Jurkat, Clone E6-1 (cell line): ENCODE results near the gene ZFYVE21.

ENCODE experiments used
- DNase-seq: peaks from one replicate; pipeline ENCODE4 v3.0.0-alpha.2; 2011; ENCODE audit warnings: low read depth, low spot score
- H3K4me3 ChIP-seq: 2 replicates; pipeline ENCODE4 v1.5.1; 2011; ENCODE audit warnings: mild to moderate bottlenecking, low read length, control low read depth, moderate library complexity

Gene ZFYVE21

DNA sequence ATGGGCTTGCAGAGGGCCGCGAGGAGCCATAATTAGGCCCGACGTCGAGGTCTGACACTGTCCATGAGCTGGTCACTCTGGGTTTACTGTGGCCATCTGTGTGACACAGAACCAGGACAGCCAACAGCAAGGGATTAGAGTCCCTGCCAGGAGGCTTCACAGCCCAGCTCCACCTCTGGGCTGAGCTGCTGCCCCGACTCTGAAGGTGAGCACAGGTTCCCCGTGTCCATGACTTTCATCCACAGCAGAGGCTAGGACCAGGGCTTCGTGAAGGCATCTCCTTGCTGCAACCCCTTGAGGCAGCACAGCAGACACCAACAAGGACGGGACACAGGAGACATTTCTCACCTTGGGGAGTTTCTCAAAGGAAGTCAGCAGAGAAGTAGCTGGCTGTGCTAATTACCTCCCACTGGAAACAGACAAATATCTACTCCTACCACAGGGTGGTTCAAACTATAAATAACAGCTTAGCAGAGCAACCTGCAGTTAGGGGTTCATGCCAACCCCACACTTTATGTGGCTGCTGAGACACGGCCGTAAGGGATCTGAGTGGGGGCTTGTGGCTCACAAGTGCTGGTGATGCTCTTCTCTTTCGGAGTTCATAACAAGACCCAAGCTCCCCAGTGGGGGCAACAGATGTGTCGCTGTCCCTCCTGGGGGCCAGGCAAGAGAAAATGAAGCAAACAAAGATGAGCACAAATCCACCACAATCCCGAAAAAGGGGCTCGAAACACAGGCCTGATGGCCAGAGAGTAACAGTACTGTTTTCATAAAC is 29.2 kb downstream of the ZFYVE21 start:
- no peak overlapping the region for H3K4me3 ChIP-seq
- no peak for DNase-seq

GRCh38 chr14:103745424-103745823 is 29.8 kb downstream of the ZFYVE21 start:
- no peak for DNase-seq
- H3K4me3 ChIP-seq, result no peak overlapping the region

- no peak overlapping the region for H3K4me3 ChIP-seq
- DNase-seq, result no peak
Measured at GRCh38 chr14:103746701-103747100, 31.1 kb downstream of the ZFYVE21 start.

GRCh38 chr14:103748534-103748857 is 32.9 kb downstream of the ZFYVE21 start:
- peak overlapping the region; percentile 33 for H3K4me3 ChIP-seq
- DNase-seq, result peak; percentile 96

DNA sequence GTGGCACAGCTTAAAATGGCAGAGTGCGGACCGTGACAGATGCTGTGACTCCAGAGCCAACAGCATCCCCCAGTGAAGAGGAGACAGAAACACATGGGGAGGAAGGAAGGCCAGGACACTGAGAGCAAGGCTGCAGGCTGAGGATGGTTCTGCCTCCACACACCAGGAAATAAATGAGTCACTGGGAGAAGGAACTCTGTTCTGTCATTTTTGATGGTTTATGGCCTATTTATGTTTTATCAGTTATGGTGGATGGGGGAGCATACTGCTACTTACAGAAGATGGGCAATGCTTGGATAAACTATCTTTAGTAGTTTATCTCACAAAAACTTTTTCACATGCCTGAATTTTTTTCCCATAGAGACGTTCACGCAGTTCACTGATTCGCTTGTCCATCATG is 33.8 kb downstream of the ZFYVE21 start:
- H3K4me3 ChIP-seq, result no peak overlapping the region
- DNase-seq, result peak; percentile 31

DNA sequence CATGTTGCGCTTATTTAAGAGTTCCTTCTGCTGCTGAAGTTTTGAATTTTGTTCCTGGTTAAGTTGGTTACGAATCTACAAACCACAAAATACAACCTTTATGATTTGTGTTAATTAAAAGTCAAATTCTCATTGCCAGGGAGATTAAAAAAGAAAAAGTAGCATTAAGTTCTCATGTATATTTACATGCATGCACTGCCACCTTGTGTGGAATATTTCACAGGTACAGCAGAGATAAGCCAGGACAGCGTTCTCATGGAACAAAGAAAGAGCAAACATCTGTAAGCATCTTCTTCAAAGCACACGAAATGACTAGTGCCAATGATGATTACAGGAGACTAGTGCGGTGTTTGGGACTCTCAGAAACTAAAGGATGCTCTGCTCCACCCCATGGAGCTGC is 34.2 kb downstream of the ZFYVE21 start:
- H3K4me3 ChIP-seq, result no peak overlapping the region
- peak; percentile 57 for DNase-seq

- DNase-seq, result no peak
- H3K4me3 ChIP-seq, result no peak overlapping the region
Measured at GRCh38 chr14:103753774-103754173, 38.2 kb downstream of the ZFYVE21 start.

DNA sequence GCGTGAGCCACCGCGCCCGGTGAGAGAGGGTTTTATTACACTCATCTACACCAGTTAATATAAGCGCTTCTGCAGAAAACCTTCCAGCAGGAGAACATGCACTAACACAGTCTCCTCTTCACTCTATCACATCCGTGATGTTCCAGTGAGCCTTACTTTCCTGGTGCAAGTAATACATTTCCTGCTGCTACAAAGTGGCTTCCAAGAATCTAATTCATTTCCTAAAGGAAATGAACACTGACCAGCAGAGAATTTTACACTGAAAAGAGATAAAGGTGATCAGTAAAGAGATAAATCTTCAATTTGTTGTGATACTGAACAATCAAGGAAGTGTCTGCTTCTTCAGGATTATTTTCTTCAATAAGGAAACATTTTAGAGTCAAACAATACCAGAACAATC is 39.5 kb downstream of the ZFYVE21 start:
- no peak overlapping the region for H3K4me3 ChIP-seq
- DNase-seq, result no peak

- no peak for DNase-seq
- H3K4me3 ChIP-seq, result no peak overlapping the region
Measured at GRCh38 chr14:103758059-103758776, 42.6 kb downstream of the ZFYVE21 start.

- H3K4me3 ChIP-seq, result no peak overlapping the region
- no peak for DNase-seq
Measured at GRCh38 chr14:103762036-103762435, 46.4 kb downstream of the ZFYVE21 start.

- DNase-seq, result no peak
- no peak overlapping the region for H3K4me3 ChIP-seq
Measured at GRCh38 chr14:103762541-103762940, 46.9 kb downstream of the ZFYVE21 start.

- peak; percentile 8 for DNase-seq
- no peak overlapping the region for H3K4me3 ChIP-seq
Measured at GRCh38 chr14:103763730-103764488, 48.3 kb downstream of the ZFYVE21 start.

DNA sequence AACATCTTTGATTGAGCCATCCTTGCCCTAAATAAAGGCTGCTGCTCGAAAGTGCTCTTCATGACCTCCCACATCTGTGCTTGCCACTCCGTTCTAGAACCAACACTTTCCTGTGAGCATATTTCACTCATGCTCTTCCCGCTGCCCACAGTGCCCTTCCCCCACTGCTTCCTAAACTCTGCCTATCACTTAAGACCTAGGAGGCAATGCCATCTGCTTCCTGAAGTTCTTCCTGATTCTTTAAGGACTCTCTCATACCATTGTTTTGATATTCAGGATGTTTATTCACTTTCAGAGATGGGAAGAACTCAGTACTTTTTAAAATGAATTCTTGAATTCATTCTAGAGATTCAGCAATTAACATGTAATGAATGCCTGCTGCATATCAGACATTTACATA is 49.9 kb downstream of the ZFYVE21 start:
- DNase-seq, result no peak

DNA sequence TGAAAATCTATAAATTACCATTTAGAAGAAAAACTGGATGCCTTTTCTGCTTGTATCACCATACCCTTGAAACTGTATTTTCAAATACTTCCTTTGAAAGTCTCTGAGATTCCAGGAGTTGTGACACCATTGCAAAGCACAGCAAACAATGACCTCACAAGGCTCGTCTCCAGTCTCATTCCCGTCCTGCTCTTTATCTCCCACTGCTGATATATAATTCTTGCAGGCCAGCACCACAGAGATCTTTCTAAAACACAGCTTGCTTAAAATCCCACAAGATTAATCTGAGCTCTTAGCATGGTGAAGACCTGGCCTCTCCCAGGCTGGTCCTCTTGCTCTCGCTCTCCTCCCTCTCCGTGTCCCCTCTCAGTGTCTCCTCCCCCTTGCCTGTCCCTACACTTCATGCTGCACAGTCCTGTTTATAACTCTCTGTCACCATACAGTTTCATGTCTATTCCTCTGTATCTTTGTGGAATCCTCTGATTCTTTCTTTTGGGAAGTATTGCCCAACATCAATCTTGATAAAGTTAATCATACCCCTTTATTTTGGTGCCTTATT is 51.8 kb downstream of the ZFYVE21 start:
- DNase-seq, result no peak
- no peak overlapping the region for H3K4me3 ChIP-seq

More for the DNA sequence above, 49.9 kb downstream of the ZFYVE21 start:
- no peak overlapping the region for H3K4me3 ChIP-seq

GRCh38 chr14:103770500-103770899 is 54.9 kb downstream of the ZFYVE21 start:
- H3K4me3 ChIP-seq, result no peak overlapping the region
- no peak for DNase-seq

DNA sequence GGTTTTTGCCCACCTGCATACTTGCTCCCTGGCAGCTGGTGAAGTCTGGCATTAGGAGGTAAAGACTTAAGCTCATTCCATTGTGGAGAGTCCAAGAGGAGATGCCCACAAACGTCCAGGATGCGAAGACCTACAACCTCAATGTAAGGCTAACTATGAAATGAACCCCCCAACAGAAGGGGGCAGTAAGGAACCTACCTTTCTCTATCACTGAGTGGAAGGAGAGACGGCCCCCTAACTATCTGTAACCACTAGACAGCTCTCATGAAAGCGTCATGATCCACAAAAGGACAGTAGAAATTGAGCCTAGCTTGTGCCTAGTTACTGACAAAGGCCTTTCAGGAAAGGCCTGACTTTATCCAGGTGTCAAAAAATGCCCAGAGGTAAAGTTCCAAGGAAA is 55.3 kb downstream of the ZFYVE21 start:
- no peak overlapping the region for H3K4me3 ChIP-seq
- no peak for DNase-seq

DNA sequence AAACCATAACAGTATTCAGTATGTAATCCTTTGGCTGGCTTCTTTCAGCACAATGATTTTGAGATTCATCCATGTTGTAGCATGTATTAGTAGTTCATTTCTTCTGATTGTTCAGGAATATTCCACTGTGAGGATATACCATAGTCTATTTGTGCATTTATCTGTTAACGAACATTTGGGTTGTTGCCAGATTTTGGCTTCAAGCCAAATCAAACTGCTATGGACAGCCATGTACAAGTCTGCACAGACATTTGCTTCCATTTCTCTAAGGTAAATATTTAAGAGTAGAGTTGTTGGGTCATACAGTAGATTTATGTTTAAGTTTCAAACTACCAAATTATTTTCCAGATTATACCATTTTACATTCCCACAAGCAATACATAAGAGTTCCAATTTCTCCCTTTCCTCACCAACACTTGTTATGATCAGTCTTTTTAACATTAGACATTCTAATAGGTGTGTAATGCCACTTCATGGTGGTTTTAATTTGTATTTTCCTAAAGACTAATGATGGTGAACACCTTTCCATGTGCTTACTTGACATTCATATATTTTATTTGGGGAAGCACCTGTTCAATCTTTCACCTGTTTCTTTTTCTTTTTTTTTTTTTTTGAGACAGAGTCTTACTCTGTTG is 56.6 kb downstream of the ZFYVE21 start:
- H3K4me3 ChIP-seq, result no peak overlapping the region
- no peak for DNase-seq

- no peak for DNase-seq
Measured at GRCh38 chr14:103773521-103773920, 57.9 kb downstream of the ZFYVE21 start.

DNA sequence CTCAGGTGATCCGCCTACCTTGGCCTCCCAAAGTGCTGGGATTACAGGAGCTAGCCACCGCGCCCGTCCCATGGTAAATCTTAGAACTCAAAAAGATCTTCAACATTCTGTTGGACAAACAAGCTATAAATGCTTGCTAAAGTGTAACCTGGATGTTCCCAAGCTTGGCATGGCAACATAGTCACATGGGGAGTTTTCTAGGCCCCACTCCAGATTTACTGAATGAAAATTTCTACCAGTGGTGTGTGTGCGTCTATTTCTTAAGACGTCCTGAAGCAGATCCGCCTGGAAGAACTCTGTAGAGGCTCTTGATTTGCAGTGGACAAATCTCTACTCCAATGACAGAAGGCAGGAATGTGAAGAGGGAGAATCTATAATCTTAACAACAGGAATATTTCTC is 59.9 kb downstream of the ZFYVE21 start:
- no peak overlapping the region for H3K4me3 ChIP-seq
- no peak for DNase-seq

More at GRCh38 chr14:103773521-103773920, 57.9 kb downstream of the ZFYVE21 start:
- no peak overlapping the region for H3K4me3 ChIP-seq
